ENCODE results near the gene ANKRD12.
A peak's percentile ranks its signal among the peaks of the same experiment; 100 is the strongest.
"Not testable (repeated sequence)": the region's sequence is repeated elsewhere in the genome, so short reads cannot be mapped to it uniquely, and the experiment has no call there.

The ANKRD12 gene

DNA sequence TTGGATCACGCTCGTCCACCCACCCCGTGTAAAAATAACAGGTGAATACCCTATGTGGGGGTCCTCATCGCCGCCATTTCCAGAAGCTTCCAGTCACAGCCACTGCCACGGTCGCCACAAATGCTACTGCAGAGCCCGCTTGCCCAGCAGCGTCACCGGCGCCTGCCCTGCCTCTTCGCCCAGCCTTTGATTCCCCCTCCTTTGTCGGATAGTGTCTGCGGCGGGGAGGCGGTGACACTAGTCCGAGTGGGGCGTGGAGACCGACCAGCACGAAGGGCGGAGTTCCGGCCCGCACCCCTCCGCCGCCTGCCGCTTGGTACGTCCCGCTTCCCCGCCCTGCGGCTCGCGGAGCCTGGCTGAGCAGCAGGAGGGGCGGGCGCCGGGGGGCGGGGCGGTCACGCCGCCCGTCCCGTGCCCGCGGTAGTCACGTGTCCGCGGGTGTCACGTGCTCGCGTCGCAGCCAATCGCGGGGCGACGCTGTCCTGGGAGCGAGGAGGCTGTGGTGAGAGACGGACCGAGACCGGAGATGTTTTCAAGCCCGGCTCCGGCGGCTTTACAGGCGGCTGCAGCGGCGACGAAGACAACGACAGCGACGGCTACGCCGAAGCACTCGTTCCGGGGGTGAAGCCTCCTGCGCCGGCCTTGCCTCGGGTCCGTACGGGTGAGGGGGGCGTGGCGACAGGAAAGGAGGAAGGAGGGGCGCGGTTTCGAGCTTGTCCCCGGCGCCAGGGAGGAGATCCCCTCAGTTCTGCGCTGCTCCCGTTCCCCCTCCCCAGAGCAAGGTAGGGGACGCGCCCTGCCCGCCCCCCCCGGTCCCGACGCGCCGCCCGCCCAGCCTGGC is at the start of gene ANKRD12:
ANKRD12 (plus strand) TSS at position 467 of the 841 bp plus-strand sequence. CDS start 45,652 bp downstream, outside the sequence.
- Histone ChIP-seq H3K4me3 (ENCODE audit: low read length) (peak within 1 kb of the TSS; percentile 88), H3K27ac (ENCODE audit: low read depth, low read length) (peak within 1 kb of the TSS; percentile 95), H3K27me3 (ENCODE audit: control insufficient read depth, insufficient read depth, low read length) (no peaks in the 10 kb centered on the region), H3K4me1 (ENCODE audit: control insufficient read depth, insufficient read depth, low read length) (peaks cover 20% of the 10 kb centered on the region), H3K9ac (ENCODE audit: low read length) (peak within 1 kb of the TSS; percentile 58), H3K36me3 (ENCODE audit: control insufficient read depth, insufficient read depth, low read length) (peaks cover 3% of the 10 kb centered on the region)

DNA sequence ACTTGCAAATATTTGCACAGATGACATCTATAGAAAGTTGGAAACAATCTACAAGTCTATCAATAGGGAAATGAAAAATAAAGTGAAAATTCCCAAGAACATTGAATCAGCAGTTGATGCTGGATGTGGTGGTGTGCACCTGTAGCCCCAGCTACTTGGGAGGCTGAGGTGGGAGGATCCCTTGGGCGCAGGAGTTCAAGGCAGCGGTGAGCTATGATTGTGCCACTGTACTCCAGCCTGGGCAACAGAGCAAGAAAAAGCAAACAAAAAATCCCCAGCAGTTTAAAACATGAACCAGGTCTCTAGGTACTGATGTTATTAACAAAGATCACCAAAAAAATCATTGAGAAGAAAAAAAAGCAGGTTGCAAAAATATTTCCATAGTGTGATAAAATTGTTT is 49.4 kb upstream of the ANKRD12 start:
- Histone ChIP-seq H3K36me3 (ENCODE audit: control insufficient read depth, insufficient read depth, low read length) (no peaks in the 10 kb centered on the region), H3K4me1 (ENCODE audit: control insufficient read depth, insufficient read depth, low read length) (no peaks in the 10 kb centered on the region), H3K27me3 (ENCODE audit: control insufficient read depth, insufficient read depth, low read length) (no peaks in the 10 kb centered on the region), H3K27ac (ENCODE audit: low read depth, low read length) (no peak overlapping the region), H3K9ac (ENCODE audit: low read length) (no peak overlapping the region), H3K4me3 (ENCODE audit: low read length) (no peak overlapping the region)

DNA sequence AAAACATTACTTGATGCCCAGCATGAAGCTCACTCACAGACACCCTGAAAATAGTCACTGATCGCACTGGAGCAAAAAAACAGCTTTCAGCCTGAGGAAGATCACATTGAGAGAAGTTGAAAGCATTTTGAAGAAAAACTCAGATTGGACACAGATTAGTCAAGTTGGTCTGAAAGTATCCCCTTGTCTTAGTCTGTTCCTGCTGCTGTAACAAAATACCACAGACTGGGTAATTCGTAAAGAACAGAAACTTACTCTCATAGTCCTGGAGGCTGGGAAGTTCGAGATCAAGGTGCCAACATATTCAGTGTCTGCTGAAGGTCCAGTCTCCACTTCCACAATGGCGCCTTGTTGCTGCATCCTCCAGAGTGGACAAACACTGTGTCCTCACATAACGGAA is 48.3 kb upstream of the ANKRD12 start:
- H3K27me3 ChIP-seq (ENCODE audit: control insufficient read depth, insufficient read depth, low read length): no peaks in the 10 kb centered on the region
- no peak overlapping the region for H3K4me3 ChIP-seq (ENCODE audit: low read length)
- no peaks in the 10 kb centered on the region for H3K36me3 ChIP-seq (ENCODE audit: control insufficient read depth, insufficient read depth, low read length)
- no peaks in the 10 kb centered on the region for H3K4me1 ChIP-seq (ENCODE audit: control insufficient read depth, insufficient read depth, low read length)
- no peak overlapping the region for H3K27ac ChIP-seq (ENCODE audit: low read depth, low read length)
- H3K9ac ChIP-seq (ENCODE audit: low read length): no peak overlapping the region

DNA sequence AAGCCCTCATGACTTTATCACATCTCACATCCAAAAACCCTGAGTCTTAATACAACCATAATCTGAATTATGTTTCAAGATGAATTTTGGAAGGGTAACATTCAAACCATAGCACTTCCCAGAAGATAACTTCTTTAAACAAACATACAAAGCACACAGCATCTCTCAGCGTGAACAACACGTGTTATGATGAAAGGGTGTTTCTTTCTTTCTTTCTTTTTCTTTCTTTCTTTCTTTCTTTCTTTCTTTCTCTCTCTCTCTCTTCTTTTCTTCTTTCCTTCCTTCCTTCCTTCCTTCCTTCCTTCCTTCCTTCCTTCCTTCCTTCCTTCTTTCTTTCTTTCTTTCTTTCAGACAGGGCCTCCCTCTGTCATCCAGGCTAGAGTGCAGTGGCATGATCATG is 47.9 kb upstream of the ANKRD12 start:
- not testable (repeated sequence) for H3K27me3 ChIP-seq (ENCODE audit: control insufficient read depth, insufficient read depth, low read length); H3K36me3 ChIP-seq (ENCODE audit: control insufficient read depth, insufficient read depth, low read length); H3K4me1 ChIP-seq (ENCODE audit: control insufficient read depth, insufficient read depth, low read length); H3K27ac ChIP-seq (ENCODE audit: low read depth, low read length); H3K9ac ChIP-seq (ENCODE audit: low read length); H3K4me3 ChIP-seq (ENCODE audit: low read length)

DNA sequence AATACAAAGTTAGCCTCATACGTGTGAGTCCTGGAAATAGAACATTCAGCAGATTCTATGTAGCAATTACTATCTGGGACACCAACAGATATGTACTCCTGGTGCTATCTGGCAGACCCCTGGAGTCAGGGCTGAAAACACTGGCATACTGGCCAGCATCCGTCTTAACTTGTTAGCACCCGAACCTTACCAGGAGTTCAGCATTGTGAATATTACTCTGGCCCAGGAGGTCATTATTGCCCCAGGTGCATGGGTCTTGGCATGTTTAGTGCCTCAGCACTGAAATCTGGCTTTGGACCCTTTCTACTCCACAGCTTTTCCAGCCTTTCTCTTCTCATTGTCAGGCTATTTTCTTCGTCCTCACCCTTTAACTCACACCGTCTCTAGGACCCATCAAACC is 46.0 kb upstream of the ANKRD12 start:
- H3K9ac ChIP-seq (ENCODE audit: low read length): no peak overlapping the region
- no peak overlapping the region for H3K4me3 ChIP-seq (ENCODE audit: low read length)
- H3K27me3 ChIP-seq (ENCODE audit: control insufficient read depth, insufficient read depth, low read length): no peaks in the 10 kb centered on the region
- no peaks in the 10 kb centered on the region for H3K36me3 ChIP-seq (ENCODE audit: control insufficient read depth, insufficient read depth, low read length)
- H3K4me1 ChIP-seq (ENCODE audit: control insufficient read depth, insufficient read depth, low read length): peaks cover 12% of the 10 kb centered on the region
- no peak overlapping the region for H3K27ac ChIP-seq (ENCODE audit: low read depth, low read length)

DNA sequence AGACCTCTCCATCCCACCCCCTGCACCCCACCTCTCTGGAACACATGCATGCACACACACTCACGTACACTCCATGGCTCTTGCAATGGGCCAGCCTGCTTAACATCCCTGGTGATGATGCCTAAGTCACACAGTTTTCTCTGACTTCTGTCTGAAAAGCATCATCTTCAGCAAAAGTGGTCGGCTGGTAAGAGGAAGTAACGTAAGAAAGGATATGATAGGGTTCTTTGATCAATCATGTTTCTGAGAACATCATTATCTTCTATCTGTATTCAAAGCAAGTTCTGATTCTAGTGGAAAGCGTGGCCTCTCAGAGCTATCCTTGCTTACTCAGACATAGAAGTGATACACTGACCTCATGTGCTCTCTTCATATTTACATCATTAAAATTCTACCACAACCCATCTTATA is 45.5 kb upstream of the ANKRD12 start:
- Histone ChIP-seq H3K9ac (ENCODE audit: low read length) (no peak overlapping the region), H3K27me3 (ENCODE audit: control insufficient read depth, insufficient read depth, low read length) (no peaks in the 10 kb centered on the region), H3K36me3 (ENCODE audit: control insufficient read depth, insufficient read depth, low read length) (no peaks in the 10 kb centered on the region), H3K27ac (ENCODE audit: low read depth, low read length) (no peak overlapping the region), H3K4me1 (ENCODE audit: control insufficient read depth, insufficient read depth, low read length) (peaks cover 14% of the 10 kb centered on the region), H3K4me3 (ENCODE audit: low read length) (no peak overlapping the region)

DNA sequence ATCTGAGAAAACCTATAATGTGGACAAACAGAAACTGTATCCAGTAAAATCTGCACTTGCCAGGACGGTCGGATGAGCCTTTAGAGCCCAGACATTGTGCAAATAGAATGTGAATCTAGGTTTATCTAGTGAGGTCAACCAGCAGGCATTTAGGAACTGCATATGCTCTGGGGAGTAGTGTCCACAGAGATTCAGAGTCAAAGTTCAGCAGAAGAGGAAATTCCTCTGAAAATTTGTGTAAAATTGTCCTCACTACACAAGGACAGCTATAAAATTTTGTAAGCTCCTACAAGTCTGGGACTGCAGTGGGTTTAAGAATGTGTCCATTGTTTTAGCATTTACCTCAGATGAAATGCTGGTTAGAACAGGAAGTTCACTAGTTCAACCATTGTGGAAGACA is 43.9 kb upstream of the ANKRD12 start:
- Histone ChIP-seq H3K4me3 (ENCODE audit: low read length) (no peak overlapping the region), H3K36me3 (ENCODE audit: control insufficient read depth, insufficient read depth, low read length) (no peaks in the 10 kb centered on the region), H3K27ac (ENCODE audit: low read depth, low read length) (no peak overlapping the region), H3K27me3 (ENCODE audit: control insufficient read depth, insufficient read depth, low read length) (no peaks in the 10 kb centered on the region), H3K4me1 (ENCODE audit: control insufficient read depth, insufficient read depth, low read length) (peaks cover 14% of the 10 kb centered on the region), H3K9ac (ENCODE audit: low read length) (no peak overlapping the region)

DNA sequence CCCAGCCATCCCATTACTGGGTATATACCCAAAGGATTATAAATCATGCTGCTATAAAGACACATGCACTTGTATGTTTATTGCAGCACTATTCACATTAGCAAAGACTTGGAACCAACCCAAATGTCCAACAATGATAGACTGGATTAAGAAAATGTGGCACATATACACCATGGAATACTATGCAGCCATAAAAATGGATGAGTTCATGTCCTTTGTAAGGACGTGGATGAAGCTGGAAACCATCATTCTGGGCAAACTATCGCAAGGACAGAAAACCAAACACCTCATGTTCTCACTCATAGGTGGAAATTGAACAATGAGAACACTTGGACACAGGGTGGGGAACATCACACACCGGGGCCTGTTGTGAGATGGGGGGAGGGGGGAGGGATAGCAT is 43.5 kb upstream of the ANKRD12 start:
- not testable (repeated sequence) for H3K36me3 ChIP-seq (ENCODE audit: control insufficient read depth, insufficient read depth, low read length); H3K27ac ChIP-seq (ENCODE audit: low read depth, low read length); H3K27me3 ChIP-seq (ENCODE audit: control insufficient read depth, insufficient read depth, low read length); H3K9ac ChIP-seq (ENCODE audit: low read length); H3K4me3 ChIP-seq (ENCODE audit: low read length)
- peaks cover 14% of the 10 kb centered on the region for H3K4me1 ChIP-seq (ENCODE audit: control insufficient read depth, insufficient read depth, low read length)

DNA sequence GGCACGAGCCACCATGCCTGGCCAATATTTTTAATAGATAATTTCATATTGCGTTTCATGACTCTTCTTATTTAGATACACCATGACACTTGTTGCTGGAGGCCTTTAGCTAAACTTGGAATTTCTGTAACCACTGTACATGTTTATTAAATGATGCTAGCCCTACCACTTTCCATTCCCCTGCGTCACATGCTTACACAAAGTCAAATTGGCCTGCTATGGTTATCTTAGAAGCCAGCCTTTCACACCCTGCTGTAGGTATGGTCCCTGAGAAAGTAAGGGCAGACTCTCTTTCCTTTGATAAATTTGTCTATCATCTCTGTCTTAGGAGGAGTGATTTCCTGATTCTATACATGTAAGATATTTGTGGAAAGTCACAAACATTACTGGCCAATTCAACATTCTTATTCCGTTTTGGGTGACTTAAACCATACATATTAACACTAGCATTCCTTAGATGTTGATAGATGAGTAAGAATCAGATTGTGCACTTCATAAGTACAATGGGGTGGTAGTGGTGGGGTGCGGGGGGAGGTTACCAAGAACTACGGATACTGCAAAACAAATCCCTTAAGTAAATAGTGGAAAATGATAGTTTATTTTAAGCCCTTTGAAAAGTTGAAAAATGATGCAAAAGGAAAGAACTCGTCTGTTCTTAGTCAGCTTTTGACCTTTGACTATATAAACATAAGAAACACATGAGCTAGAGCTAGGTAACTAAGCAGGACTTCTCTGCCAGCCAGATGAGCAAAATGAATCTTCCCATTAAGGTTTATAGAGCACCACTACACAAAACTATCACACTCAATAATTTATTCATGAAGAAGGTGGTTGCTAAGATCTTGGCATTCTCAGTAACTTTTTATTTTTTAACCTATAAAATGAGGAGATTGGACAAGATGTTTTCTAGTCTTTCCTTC is 42.0 kb upstream of the ANKRD12 start:
- H3K9ac ChIP-seq (ENCODE audit: low read length): no peak overlapping the region
- peak overlapping the region; percentile 88 for H3K27ac ChIP-seq (ENCODE audit: low read depth, low read length)
- H3K4me3 ChIP-seq (ENCODE audit: low read length): no peak overlapping the region
- no peaks in the 10 kb centered on the region for H3K36me3 ChIP-seq (ENCODE audit: control insufficient read depth, insufficient read depth, low read length)
- peaks cover 14% of the 10 kb centered on the region for H3K4me1 ChIP-seq (ENCODE audit: control insufficient read depth, insufficient read depth, low read length)
- H3K27me3 ChIP-seq (ENCODE audit: control insufficient read depth, insufficient read depth, low read length): no peaks in the 10 kb centered on the region

DNA sequence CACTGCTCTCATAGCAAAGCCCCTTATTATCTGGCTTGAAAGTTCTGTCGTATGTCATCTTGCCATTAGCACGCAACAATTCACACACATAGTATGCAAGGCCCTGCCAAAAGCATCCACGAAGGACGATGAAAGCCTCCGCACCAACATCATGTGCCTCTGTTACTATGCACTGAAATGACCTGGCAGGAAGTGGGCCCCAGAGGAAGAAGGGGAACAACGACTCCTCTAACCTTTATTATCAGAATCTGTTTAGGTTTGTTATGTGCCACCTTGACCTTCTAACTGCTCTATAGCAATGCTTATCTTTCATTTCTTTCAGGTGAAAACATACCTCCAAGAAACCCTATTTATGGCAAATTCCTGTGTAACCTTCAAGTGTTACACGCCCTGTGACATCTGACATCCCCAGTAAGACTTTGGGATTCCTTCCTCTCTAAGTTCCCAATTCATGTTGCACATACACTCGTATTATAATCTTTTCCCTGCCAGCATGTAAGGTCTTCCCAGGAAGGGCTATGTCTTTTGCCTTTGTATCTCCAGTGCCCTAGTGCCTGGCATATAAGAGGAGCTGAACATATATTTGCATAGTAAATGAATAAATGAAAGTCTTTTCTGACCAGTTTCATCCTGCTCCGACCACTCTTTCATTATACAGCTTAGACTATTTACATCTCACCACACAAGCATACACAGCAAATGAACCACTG is 41.1 kb upstream of the ANKRD12 start:
- no peak overlapping the region for H3K4me3 ChIP-seq (ENCODE audit: low read length)
- peak overlapping the region; percentile 88 for H3K27ac ChIP-seq (ENCODE audit: low read depth, low read length)
- H3K4me1 ChIP-seq (ENCODE audit: control insufficient read depth, insufficient read depth, low read length): peaks cover 14% of the 10 kb centered on the region
- H3K9ac ChIP-seq (ENCODE audit: low read length): no peak overlapping the region
- H3K27me3 ChIP-seq (ENCODE audit: control insufficient read depth, insufficient read depth, low read length): no peaks in the 10 kb centered on the region
- H3K36me3 ChIP-seq (ENCODE audit: control insufficient read depth, insufficient read depth, low read length): no peaks in the 10 kb centered on the region

DNA sequence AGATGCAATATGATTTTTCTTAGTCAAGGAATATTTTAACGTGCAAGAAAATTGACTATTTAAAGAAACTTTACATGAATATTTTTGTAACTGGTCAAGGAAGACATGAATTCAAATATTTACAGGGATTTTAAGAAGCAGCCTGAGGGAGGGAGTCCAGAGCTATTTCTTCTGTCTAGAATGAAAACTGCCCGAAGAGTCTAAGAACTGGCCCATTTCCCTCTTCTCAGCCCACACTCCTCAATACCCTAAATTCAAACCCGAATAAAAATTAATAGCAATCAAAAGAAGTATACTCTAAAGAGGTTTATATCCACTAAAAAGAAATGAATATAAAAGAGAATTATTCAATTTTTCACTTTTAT is 40.6 kb upstream of the ANKRD12 start:
- Histone ChIP-seq H3K27me3 (ENCODE audit: control insufficient read depth, insufficient read depth, low read length) (no peaks in the 10 kb centered on the region), H3K4me3 (ENCODE audit: low read length) (no peak overlapping the region), H3K27ac (ENCODE audit: low read depth, low read length) (peak overlapping the region; percentile 88), H3K4me1 (ENCODE audit: control insufficient read depth, insufficient read depth, low read length) (peaks cover 14% of the 10 kb centered on the region), H3K9ac (ENCODE audit: low read length) (no peak overlapping the region), H3K36me3 (ENCODE audit: control insufficient read depth, insufficient read depth, low read length) (no peaks in the 10 kb centered on the region)

DNA sequence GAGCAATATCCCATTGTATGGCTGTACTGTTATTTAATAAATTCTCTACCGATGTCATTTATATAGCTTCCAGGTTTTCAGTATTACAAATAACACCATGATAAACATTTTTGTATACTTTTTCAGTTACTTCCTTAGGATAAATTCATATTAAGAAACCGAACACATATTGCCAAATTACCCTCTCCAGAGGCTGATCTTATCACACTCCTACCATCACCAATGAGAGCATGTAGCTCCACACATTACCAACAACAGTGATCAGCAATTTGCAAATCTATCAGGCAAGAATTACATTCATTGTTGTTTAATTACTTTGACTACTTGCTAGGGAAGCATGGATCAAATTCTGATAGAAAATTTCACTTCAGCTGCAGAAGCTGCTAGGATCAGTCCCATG is 39.9 kb upstream of the ANKRD12 start:
- H3K9ac ChIP-seq (ENCODE audit: low read length): no peak overlapping the region

More for the DNA sequence above, 39.9 kb upstream of the ANKRD12 start:
- no peaks in the 10 kb centered on the region for H3K36me3 ChIP-seq (ENCODE audit: control insufficient read depth, insufficient read depth, low read length)
- no peak overlapping the region for H3K27ac ChIP-seq (ENCODE audit: low read depth, low read length)
- H3K4me1 ChIP-seq (ENCODE audit: control insufficient read depth, insufficient read depth, low read length): peaks cover 15% of the 10 kb centered on the region
- H3K4me3 ChIP-seq (ENCODE audit: low read length): no peak overlapping the region
- H3K27me3 ChIP-seq (ENCODE audit: control insufficient read depth, insufficient read depth, low read length): no peaks in the 10 kb centered on the region

Measured in rectal smooth muscle tissue (tissue), 1 donor.